Psoas muscle (tissue), 8 donors: ENCODE results near the gene CHST7. TPM values are rescaled to one million over a fixed set of nuclear protein-coding genes. Genes with fewer than 3 reads are reported as not detected.

Experiments used
- ATAC-seq, 4 donors: fragments of 200-7000 bp; cut with Tn5 transposase; one replicate each; pipeline ENCODE4 v1.9.1; 2020; ENCODE audit warnings: moderate library complexity in 3 of 4, mild to moderate bottlenecking in 2 of 4
- DNase-seq, 2 donors: peaks; one replicate each; pipeline ENCODE4 v3.0.0-alpha.2; 2020
- H3K27ac ChIP-seq: fragments of 200-600 bp; one replicate; pipeline ENCODE4 v1.8.0; 2022
- H3K27me3 ChIP-seq, 3 donors: fragments of 200-600 bp in 1 of 3; one replicate each; pipeline versions ENCODE4 v1.6.1 to v1.8.0; 2013 to 2022; ENCODE audit warnings: low read length in 2 of 3, mild to moderate bottlenecking in 2 of 3, moderate library complexity in 1 of 3; ENCODE audit not compliant: insufficient read depth in 3 of 3
- H3K36me3 ChIP-seq, 2 donors: fragments of 200-600 bp in 1 of 2; one replicate each; pipeline versions ENCODE4 v1.6.1 to v1.8.0; 2013 to 2022; ENCODE audit warnings: low read depth in 1 of 2, mild to moderate bottlenecking in 1 of 2, moderate library complexity in 1 of 2; ENCODE audit not compliant: insufficient read depth in 1 of 2
- H3K4me1 ChIP-seq: fragments of 200-600 bp; one replicate; pipeline ENCODE4 v1.8.0; 2022
- H3K4me3 ChIP-seq: fragments of 200-600 bp; one replicate; pipeline ENCODE4 v1.8.0; 2022; ENCODE audit warnings: mild to moderate bottlenecking
- H3K9me3 ChIP-seq: fragments of 200-600 bp; one replicate; pipeline ENCODE4 v1.8.0; 2022
- CTCF ChIP-seq: fragments of 200-600 bp; IDR thresholded peaks from one replicate; pipeline ENCODE4 v1.8.0; 2022; ENCODE audit warnings: antibody characterized with exemption
- WGBS, 3 donors: extraction: QIAGEN DNeasy Blood & Tissue Kit; methylation state at CpG; one replicate each; pipeline versions ENCODE4 v1.1.6 to v1.1.7; 2013; 5-methylcytosine and 5-hydroxymethylcytosine counted together
- intact Hi-C, 2 donors: fragments of 100-400 bp; cut with DNase I; formaldehyde crosslinking; loops; one replicate each; pipeline versions ENCODE4 v1.11.0 to v1.14.2; 2022
- polyA plus RNA-seq, 3 donors: library from polyadenylated mRNA; stranded (reverse); fragments of 200-250 nt; gene quantifications; one replicate each; pipeline ENCODE4 v1.2.3, GENCODE V29; 2013
- total RNA-seq, 4 donors: library from RNA; stranded (reverse); fragmentation: NEBNext Ultra II Directional in 2 of 4; extraction: Animal tissue kit (Norgen Biotek cat#: 25700) in 2 of 4; gene quantifications; one replicate each; pipeline versions ENCODE4 v1.2.1 to v1.2.4, GENCODE V29; 2021 to 2023
- donor health status: healthy with polysubstance abuse.
- donor health status: DM: no; HTN: no; CAD: no; lungs with moderate emphysema.
- donor health status: Bipolar disorder and iron deficiency.
- donor health status: healthy.
- donor health status: DM: yes; HTN: yes; CAD: no.
- donor health status: DM: no; HTN: no; CAD: no.
- donor health status: DM: no; HTN: no; CAD: no.
- donor health status: DM: yes; HTN: yes; CAD: no.

CHST7 gene
- total and polyA plus RNA-seq, 7 donors: 1.6 to 9.9 (median 2.1) TPM

DNA sequence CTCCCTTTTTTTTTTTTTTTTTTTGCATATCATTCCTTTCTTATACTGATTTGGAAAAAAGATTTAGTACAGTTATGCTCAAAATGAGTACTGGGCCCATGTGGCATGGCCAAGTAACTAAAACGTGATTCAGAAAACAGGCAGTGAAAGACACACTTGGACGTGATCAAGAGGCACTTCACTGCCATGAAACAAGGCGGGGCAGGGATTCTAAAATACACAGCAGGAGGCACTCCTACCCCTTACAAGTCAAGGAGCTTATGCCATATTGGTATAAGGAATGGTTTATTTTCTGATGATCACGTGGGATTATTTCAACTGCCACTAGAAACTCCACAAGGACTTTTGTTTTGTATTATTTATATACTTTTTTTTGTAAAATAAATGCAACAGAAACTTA lies 72.0 kb downstream of the CHST7 start:
- intact Hi-C loops: no loop called here
- WGBS, 3 donors: 51 to 93% (median 83%) methylated on average over 4 of the region's 4 CpGs
- Histone ChIP-seq H3K27me3 (no peaks in the 10 kb centered on the region), H3K36me3 (no peaks in the 10 kb centered on the region), H3K4me3 (no peak overlapping the region), H3K9me3 (no peaks in the 10 kb centered on the region), H3K27ac (no peak overlapping the region), H3K4me1 (no peaks in the 10 kb centered on the region)
- no peak for TF ChIP-seq CTCF
- ATAC-seq (no peak), DNase-seq (no peak)

- no peak for TF ChIP-seq CTCF
- Histone ChIP-seq H3K9me3 (no peaks in the 10 kb centered on the region), H3K27me3 (no peaks in the 10 kb centered on the region), H3K36me3 (no peaks in the 10 kb centered on the region), H3K4me1 (no peaks in the 10 kb centered on the region), H3K4me3 (no peak overlapping the region), H3K27ac (no peak overlapping the region)
- DNase-seq (no peak), ATAC-seq (no peak)
- intact Hi-C loops: no loop called here
- WGBS, 3 donors: 56 to 68% (median 60%) methylated on average over 5 of the region's 5 CpGs
Observed at GRCh38 chrX:46647251-46647650, 73.7 kb downstream of the CHST7 start.

Other genes starting within 250 kb of the CHST7 start
- gene ZNF674, start 28.3 kb upstream of the CHST7 start, total RNA-seq: 1 to 10 TPM; 2.4 to 3.2 (median 2.5) TPM
- 1 to 10 TPM; 1.3 to 2.8 (median 1.5) TPM for gene ZNF674, start 28.3 kb upstream of the CHST7 start, polyA plus RNA-seq
- gene SLC9A7, start 185.4 kb downstream of the CHST7 start, total RNA-seq: 10 to 100 TPM in 3 of 4 donors, 1 to 10 TPM in 1; 8.2 to 14.0 (median 11.1) TPM
- 1 to 10 TPM; 1.5 to 6.5 (median 5.3) TPM for gene SLC9A7, start 185.4 kb downstream of the CHST7 start, polyA plus RNA-seq